GDM1 (cell line): Measurements from ENCODE around the gene LRRC3B.

ENCODE experiments used
- DNase-seq: peaks from one replicate; lab custom pipeline; 2025; lab: John Stamatoyannopoulos, UW

The LRRC3B gene

DNA sequence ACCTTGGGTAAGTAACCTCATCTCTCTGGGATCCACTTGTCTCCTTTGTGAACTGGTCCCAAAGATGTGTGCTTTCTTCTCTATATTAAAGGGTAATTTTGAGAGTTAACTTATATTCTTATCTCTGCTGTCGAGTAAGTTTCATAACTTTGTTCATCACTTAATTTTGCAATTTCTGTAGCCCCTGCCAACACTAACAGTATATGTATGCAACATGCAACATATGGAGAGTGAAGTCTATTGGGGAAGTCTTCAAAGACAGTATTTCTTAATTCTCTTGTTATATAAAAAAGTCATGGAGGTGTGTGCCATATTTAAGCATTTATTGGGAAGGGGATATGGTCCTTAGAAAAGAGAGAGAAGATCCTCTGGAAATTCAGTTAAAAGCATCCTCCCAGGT, 85.9 kb downstream of the LRRC3B start:
- no peak for DNase-seq

DNA sequence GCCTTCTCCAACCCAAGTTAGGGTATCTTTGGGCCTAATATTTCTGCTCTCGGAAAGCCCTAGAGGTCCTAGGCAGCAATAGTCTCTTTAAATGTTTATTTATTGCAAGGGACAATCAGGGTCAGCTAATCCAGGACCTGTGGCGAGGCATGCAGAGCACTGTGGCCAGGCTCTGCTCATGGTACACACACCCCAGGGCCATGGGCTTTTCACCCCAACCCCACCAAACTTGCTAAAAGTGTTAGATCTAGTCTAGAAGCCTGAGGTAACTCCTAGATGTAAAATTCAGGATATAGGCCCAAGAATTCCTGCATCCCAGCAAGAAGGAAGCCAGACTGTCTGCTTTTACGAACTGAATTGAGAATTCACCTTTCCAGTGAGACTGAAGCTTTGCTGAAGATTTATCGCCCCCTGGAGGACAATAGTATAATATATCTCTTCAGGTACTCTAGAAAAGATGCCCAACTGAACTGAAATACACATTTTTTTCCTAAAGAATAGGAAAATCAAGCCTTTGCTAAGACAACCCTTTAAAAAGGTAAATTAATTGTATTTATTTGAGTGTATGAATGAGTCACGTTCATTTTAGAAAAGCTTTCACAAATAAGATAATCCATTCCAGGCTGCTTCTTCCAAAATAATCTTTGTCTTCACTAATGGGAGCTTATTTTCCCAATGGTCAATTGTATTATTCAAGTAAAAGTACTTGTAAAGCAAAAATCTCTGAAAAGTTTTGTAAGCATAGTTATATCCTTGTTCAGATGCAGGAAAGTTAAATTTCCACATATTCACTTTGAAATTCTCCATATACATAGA, 89.8 kb downstream of the LRRC3B start:
- DNase-seq, result no peak

DNA sequence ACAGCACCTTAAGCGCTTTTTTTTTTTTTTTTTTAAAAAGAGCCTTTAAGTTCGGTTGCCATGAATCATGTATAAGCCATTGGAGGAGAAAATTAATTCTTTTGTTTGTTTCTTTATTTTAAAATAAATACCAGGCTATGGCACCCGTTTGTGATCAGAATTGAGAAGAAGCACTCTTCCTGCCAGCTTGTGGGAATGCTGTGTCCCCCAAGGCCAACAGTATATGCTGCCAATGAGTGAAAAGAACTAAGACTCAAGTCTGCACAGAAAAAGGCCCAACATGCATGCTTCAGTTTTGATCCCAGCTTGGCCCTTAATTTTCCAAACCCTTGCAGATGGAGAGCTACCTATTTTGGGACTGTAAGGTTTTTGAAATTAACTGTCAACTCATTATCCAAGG, 90.5 kb downstream of the LRRC3B start:
- DNase-seq, result no peak

DNA sequence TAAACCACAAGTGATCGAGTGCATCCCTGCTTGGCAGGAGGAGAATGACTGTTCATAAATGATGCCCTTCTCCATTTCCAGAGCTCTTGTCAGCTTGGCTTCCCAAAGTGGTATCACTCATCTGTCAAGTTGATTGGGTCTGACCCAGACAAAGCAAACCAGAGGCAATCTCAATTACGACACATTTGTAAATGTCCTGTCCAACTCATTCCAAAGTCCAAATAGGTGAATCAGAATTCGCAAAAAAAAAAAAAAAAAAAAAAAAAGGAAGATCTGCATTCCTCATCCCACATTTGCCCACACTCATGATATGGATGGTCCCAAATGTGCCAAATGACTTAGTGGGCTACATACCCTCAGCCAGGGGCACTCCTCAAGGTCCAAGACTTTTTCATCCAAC, 91.9 kb downstream of the LRRC3B start:
- DNase-seq, result no peak

DNA sequence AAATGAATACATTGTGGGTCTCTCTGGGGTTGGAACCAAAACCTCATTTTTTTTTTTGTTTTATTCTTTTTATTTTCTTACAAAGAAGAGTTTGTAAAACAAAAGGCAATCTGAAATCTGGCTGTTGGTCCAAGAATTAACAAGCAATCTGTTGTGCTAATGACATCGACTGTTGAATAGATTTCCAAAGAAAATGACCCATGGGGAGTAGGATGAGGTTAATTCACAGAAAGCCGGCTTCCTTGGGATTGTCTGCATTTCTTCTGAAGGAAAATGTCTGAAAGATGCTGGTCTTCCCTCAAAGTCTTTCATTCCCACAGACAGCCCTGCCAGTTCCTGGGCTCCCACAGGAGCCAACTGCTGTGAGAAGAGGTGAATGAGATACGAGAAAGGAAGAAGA, 92.9 kb downstream of the LRRC3B start:
- no peak for DNase-seq

DNA sequence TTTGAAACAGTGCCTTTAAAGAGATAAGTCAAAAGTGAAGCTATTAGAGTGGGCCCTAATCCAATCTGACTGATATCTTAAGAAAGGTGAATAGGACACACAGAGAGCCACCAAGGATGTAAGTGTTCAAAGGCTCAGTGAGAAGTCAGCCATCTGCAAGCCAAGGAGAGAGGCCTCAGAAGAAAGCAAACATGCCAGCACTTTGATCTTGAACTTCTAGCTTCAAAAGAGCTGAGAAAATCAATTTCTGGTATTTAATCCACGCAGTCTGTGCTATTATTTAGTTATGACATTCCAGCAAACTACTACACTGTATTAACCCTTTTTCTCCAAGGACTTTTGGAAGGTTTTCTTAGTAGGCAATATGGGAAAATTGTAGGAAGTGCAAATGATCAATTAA, 95.7 kb downstream of the LRRC3B start:
- DNase-seq, result no peak

DNA sequence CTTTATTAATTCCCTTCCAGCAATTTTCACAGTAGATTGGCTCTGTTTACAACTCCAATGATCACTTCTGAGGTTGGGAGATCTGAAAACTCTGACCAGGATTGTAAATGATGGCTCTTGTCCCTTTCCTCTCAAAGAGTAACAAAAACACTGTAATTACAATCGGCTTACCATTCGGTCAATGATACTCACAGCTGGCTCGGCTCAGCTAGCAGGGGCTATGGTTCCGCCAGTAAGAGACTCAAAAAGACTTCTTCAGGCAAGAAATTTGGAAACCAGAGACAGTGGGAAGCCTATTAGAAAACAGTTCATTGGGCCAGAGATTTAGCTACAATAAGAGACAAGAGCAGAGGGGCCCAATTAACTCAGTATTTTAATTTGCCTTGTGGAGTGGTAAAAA, 96.6 kb downstream of the LRRC3B start:
- no peak for DNase-seq

DNA sequence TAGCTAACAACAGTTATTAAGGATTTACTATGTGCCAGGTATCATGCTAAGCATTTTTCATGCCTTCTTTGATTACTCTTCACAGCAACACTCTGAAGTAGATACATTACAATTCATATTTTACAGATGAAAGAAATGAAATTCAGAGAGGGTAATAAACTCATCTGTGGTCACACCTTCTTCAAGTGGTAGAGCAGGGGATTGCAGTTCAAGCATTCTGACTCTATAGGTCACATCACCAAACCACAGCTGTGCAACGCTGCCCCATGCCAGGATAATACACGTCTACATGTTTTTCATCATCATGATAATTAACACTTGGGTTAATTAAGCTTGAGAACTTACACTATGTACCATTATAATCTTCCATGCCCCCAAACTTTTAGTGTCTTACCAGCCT, 98.5 kb downstream of the LRRC3B start:
- DNase-seq, result no peak

DNA sequence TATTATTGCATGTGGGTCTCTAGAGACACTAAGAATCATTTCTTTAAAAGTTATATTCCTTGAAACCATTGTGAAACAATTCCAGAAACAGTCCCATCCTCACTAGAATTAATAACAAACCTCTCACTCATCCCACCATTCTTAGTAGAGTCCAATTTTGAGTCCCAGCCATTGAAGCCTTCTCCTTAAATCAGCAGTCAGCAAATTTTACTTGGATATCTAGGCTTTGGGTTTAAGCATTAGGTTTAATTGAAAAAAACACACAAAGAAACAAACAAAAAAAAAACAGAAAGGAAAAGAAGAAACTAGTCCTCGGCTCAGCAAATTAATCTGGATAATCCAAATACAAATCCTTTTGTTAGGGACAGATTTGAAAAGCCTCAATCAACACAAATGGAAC, 109.3 kb downstream of the LRRC3B start:
- DNase-seq, result no peak

DNA sequence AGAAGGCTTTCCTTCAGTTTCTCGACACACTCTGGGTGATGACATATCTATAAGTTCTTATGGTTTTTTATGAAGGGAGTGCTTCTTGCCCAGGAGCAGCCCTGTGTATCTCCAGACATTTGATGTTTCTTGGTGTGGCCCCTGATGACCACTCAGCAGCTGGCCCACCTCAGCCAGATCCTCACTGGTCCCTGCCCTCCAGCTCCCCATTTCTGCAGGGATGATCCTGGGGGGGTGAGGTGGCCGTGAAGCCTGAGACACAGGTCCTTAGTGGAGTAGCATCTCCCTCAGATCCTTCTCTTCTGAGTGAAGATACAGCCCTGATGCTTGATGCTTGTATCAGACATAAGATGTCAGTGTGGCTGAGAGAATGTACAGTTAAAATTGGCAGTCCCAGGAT, 127.7 kb downstream of the LRRC3B start:
- no peak for DNase-seq

DNA sequence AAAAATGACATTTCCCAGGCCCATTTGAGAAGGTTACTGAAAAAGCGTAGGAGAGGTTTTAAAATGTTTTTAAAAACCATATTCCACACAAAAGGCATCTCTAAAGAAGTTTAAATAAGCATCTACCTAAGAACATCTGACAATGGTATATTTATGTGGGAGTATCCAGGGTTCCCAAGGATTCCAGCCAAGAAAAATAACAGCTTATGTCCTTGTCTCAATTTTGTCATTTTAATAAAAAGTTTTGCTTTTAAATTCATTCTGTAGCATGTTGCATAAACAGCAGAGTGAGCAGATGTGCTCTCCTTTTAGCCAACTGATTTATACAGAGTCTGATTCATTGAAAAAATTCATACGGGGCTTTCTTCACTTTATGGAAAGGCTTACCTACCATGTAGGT, 129.9 kb downstream of the LRRC3B start:
- DNase-seq, result no peak

DNA sequence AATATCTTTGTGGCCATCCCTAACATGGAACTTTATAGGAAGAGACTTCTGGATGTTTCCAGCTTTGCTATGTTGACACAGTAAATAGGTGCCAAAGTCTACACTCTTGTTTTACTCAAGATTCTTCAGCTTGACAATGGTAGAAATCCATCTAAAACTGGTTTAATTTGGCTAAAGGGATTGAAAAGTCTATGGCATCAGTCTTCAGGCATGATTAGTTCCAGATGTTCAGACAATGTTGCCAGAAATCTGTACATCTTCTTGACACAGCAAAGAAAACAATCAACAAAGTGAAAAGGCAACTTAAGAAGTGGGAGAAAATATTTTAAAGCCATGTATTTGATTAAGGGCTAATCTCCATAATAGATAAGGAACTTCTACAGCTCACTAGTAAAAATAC, 130.5 kb downstream of the LRRC3B start:
- no peak for DNase-seq

DNA sequence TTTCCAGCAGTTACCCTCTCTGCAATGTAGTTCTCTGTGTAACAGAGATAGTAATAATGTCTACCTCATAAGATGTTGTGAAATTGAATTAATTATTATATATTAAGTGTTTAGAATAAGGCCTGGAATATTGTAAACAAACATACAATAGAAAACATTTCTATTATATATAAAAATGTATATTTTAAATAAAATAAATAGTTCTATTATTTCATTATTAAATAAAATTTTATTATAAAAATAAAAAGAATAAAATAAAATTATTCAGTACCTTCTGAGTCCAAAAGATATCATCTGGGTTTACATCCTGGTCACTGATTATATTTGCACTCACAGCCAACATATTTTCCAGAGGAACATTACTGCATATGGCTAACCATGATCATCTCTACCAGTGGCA, 135.4 kb downstream of the LRRC3B start:
- no peak for DNase-seq
